HG03565 (cell line): ENCODE results near the gene MPRIP.

Experiments used
- ATAC-seq: cut with Tn5 transposase; IDR thresholded peaks from one replicate; pipeline ENCODE4 v1.9.1; 2021; ENCODE audit warnings: mild to moderate bottlenecking, moderate library complexity; ENCODE audit not compliant: unreplicated experiment

Gene MPRIP

DNA sequence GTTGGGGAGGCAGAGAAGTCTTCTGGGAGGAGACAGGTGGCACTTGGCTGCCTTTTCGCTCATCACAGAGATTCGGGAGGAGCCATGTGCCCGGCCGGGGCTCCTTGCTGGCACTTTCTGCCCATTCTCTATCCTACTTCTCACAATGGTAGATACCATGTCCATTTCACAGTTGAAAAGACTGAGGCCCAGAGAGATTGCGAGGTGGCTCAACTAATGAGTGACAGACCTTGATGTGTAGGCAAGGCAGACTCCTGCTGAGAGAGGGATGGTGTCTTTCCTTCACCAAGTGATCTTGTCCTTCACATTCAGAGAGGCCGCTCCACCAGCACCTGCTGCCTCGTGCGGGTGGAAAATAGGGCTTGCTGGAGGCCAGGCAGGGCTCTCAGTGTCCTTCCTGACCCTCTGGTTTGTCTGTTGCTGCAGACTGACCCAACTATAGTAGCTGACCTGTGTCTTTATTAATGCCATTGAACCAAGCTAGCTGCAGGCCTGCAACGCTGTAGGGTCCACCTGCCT lies 42.1 kb downstream of the MPRIP start:
- no peak for ATAC-seq

DNA sequence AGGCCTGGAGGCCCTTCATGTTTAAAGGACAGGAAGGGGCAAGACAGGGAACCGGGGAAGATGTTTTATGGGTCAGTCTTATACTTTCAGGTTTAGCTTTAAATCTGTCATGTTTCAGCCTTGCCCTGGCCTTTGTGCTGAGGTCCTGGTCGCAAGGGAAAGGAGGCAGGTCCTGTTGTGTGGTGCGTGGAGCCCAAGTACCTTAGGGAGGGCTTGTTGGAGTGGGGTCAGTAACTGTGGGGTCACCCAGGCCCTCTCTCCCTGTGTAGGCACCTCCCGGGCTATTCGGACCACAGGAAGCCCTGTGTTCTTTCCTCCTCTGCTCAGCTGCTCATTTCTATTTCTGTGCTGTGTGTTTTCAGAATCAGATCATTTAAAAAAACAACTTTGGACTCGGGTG lies 42.7 kb downstream of the MPRIP start:
- ATAC-seq: no peak

DNA sequence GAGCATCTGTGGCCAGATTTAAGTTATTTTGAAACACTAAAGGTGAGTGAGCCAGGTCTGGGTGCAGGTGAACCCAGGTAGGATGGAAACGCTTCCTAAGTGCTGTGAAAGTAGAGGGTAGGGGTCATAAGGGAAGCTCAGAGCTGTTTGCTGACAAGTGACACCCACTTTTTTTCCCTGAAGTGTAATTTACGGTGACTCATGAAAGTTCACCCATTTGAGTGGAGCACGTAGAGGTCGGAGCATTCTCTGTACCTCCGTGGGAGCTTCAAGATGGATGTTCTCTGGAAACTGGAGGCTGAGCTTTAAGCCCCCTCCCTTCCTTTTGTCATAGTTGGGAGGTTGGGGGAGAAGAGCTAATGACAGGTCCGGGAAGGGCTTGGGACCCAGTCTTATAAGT lies 44.3 kb downstream of the MPRIP start:
- no peak for ATAC-seq

DNA sequence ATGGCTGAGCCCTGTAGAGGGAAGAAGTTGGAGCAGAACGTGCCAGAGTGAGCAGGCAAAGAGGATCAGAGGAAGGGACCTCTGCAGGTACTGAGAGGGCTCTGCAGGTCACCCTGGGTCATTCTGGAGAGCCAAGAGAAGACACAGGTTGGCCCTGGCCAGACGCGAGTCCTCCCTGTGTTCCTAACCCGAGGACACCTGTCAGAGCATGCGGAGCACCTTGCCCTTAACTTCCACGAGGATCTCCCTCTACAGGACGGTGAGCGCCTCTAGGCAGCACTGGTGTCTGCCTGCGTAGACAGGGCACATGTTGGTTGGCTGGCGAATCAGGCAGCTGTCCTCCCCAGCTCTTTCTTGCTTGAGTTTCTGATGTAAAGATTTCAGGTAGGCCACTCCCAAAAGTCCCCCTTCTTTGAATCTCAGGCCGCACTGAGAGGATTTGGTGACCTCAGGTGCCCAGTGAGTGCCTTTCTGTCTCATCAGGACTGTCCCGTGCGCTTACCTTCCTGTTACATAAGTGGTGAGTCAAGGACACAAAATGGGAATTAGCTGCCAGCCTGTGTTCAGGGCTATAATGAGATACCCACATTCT lies 45.3 kb downstream of the MPRIP start:
- ATAC-seq: no peak

DNA sequence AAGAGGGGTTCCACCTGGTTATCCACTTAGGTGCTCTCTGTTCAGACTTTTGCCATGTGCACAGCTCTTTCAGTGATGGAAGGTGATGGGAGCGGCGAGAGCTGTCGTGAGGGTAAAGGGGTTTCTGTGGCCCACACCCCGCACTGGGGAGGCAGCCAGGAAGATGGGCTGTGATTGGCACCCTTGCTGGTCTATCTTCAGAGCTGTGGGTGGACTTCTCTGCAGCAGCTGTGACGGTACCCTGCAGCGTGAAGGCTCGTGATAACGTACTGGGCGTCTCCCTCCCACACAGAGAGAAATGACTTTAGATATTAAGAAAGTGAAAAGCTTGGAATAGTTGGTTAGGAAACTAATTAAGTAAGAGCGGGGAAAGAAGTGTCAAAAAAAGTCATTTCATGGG lies 45.8 kb downstream of the MPRIP start:
- ATAC-seq: no peak

DNA sequence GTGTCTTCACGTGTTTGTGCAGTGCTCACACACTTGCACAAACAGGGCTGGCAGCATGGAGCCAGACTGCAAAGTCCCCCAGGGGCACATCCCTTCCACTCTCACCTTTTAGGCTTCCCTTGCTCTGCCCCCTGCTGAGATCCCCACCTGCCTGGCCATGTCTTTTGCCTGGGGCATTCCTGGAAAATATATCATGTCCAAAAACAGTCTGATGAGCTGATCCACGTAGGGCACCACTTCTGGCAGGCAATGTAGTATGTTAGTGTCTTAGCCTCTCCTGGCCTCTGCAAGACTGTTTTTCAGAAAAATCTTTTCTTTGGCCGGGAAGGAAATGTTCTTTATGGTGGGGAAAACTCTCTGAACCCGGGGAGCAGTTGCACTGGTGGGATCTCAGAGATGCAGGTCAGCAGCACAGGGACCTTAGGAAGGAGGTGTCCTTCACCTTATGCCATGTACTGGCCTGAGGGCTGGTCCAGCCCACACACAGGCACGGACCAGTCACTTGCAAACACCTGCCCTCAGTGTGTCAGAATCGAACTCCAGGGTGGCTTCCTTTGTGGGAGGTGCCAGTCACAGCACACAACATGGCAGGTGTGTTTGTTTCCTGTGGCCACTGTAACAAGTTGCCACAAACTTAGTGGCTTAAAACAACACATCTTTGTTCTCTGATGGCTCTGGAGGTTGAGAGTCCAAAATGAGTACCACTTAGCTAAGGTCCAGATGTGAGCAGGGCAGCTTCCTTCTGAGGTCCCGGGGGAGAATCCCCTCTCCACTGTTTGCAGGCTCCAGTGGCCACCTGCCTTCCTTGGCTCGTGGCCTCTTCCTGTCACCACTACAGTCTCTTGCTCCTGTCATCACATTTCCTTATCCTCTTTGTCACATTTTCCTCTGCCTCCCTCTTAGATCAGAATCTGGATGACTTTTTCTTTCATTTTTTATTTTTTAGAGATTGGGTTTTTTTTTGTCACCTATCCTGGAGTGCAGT lies 46.6 kb downstream of the MPRIP start:
- no peak for ATAC-seq

DNA sequence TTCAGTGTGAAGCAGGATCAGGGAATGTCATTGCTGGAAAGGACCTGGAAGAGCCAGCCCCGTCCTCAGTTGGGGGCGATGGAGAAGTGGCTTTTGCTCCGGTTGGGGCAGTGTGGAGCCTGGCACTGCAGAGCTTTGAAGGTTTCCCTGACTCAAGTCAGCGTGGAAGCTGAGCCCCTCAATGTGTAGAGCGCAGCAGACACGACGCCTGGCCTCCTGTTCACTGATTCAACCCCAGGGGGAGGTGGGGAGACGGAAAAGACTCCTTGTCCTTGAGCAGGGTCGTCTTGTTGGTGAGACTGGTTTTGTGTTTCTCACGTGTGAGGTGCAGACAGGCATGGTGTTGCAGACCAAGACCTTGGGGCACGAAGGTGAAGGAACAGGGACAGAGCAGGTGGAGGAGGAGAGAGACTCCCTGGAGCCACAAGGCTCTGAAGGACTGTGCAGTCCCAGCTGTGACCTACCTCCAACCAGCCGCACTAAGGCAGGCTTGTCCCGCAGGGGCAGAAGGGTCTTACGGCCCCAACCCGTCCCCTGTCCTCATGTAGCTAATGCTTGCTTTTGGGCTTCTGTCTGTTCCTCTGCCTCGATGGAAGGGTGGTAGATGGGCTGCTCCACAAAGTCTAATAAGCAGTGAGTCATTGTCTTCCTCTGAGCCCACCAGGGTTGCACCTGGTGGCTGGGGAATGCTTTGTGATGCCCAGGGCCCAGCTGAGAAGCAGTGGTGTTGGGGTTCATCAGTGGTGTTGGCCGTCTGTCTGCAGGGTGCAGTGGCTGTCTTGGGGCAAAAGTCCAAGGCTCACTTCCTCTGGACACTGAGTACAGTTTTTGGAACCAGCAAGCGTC lies 47.8 kb downstream of the MPRIP start:
- no peak for ATAC-seq

DNA sequence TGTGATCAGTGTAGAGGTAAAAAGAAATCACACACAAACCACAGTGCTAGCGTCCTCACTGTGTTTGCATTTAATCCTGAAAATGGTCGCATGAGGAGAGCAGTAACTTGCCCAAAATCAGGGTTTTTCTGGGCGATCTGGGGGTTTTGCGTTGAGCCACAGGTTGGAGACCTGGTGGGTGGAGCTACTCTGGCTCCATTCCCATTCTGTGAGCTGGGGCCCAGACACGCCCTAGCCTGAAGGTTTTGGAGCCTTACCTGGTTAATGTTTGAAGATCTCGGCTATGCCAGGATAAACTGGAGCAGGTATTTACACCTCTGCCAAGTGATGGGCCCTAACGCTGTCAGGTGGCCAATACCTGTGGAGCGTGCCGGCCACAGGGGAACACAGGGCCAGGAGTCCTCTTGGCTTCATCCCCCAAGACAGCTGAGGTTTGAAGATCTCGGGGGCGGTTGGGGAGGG lies 48.4 kb downstream of the MPRIP start:
- ATAC-seq: no peak

DNA sequence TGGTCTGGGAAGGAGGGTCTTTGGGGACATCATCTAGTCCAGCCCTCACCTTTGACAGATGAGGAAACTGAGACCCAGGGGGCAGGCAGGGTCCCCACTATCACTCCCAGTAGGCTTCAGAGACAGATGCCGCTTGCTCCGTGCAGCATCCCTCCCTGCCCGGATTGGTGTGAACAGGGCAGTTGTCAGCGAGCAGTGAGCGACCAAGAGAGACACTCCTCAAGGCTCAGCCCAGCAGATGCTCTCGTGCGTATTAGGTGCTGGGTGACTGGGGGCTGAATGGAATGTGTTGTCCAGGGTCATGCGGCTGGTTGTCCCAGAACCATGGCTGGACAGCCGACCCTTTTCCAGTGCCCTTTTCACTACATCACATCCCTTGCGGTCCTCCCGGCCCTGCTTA lies 49.0 kb downstream of the MPRIP start:
- no peak for ATAC-seq

DNA sequence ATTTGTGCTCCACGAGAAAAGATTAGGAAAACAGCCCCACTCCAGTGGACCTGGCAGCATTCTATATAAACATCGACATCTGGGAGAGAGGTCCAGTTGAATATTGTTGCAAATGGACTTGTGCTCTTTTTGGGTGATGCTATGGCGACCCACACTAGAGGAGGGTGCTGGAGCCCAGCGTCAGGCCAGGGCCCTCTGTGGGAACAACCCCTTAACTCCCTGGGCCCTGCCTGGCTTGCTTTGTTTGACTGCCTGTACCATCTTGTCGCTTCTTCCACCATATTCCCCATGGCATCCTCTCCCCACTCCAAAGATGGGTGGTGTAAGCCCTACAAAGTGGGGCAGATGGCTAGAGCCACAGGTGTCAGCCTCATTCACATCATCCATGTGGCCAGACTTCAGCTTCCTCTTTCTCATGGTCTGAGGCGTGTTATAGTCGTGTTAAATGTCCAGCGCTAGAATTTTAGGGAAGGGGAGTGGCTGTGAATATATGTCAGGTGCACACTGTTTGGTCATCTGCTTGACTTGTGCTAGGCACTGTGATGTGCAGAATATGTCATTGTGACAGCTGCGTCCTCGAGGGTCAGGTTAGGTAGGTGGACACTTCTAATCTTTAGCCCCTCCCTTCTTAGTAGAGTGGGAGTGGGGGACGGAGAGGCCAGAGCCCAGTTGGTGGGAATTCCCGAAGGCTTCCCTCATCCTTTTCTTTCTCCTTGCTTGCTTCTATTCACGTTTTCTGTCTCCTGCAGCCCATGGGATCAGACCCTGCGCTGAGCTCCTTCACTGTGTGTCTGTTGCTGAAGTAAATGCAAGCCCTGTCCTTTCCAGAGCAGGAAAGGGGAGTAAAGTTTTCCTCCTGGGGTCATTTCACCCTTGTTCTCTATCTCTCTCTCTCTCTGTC lies 49.8 kb downstream of the MPRIP start:
- ATAC-seq: no peak

DNA sequence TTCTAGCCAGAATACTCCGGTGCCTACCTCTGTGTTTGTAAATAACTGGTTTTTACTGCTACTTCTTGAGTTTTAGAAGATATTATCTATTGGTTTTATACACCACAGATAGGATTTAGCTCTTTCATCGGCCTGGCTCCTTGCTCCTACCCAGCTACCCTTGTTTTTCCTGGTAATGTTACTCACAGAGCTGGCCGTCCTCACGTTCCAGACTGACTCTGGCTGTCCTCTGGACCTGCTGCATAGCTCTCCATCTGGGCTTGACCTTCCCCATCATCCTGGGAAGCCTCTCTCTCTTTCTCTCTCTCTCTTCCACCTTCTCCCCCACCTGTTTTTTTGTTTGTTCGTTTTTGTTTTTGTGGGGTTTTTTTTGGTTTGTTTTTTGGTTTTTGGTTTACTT lies 51.5 kb downstream of the MPRIP start:
- no peak for ATAC-seq

DNA sequence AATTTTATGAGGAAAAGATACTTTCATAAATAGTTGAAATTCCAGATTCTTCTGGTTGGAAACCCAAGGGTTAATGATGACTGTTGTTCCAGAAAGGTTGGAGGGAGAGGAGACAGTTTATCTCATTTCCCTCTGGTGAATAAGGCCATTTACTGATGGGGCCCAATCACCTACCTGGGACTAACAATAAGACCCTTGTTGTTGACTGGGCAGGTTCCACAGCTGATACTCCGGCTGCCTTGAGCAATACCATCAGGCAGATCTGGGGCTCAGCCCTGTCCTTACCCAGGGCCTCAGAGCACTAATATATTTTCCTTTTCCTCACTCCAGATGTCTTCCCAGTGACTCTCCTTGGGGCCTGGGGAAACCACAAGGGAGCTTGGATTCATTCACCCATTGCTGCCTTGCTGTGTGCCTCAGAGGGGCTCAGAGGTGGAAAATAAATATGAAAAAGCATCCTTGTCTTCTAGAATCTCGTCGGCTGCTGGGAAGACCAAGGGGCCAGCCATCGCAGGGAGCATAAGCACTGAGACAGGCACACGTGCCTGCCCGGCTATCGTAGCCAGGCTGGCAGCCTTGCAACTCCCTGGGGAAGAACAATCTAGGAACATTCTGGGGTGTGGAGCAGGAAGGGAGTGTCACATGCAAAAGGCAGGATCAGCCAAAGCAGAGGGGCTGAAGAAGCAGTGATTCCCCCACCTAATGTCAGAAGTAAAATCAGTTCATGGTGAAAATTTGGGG lies 54.4 kb downstream of the MPRIP start:
- ATAC-seq: no peak

DNA sequence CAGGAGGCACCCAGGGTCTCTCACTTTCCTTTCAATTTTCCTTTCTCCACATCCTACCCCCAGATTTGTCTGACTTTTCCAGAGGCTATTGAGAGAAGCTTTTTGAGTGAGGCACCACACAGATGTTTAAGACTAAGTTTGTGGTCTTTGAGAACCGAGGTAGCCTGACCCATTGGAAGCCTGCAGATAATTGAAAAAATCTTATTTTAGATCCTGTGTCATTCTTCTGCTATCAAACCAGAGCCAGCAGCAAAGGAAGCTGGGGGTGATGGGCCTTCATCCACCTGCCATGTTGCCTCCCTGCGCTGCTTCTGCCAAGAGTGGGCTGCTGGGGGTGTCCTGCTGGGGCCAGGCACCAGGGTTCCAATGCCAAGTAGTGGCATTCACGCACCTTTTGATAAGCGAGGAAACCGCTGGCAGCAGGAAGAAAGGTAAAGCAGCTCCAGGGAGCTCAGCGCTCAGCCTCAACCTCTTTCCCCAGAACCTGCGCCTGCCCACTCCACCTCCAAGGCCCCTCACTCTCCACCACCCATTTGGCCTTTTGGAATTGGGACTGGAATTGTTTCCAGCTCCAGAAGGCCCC lies 55.6 kb downstream of the MPRIP start:
- no peak for ATAC-seq

DNA sequence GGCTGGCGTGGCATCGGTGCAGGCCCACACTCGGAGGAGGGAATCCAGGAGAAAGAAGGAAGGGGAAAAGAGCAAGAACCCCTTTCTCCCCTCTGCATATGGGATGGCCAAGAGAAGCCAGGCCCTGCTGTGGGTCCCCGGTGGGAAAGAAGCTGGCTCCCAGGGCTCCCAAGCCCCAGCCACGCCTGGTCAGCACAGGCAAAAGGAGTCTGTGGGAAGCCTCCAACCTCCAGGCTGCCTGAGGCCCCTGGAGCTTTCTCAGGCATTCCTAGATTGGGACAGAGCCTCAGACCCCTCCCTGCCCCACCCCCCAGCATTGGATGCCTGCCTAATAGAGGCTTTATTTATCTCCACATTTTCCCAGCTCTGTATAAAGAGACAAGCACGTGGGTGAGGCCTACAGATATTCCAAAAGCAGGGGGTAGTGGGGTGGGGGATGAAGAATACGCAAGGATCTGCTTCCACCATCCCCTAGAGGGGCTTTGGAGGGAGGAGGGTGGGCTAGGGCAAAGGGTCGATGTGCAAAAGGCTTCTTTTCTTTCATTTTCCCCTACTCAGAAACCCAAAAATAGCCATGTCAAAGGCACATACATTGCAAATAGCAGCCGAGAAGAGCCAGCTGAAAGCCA lies 56.4 kb downstream of the MPRIP start:
- ATAC-seq: no peak

DNA sequence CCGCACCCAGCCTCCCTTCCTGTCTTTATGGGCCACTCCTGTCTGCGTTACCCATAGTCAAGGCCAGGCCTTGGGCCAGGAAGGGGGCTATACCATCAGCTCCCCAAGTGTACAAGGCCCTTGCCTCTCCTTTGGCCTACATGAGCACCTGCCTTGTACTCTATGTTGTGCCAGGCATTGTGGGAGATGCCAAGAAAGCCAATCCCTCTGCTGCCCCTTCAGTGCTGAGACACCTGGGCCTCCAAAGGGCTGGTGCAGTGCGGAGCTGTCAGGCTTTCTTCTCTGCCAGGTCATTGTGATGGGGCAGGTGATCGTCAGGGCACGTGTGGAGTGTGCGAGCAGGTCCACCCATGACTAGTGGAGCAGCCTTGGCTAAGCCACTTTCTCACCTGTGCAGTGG lies 59.9 kb downstream of the MPRIP start:
- no peak for ATAC-seq

DNA sequence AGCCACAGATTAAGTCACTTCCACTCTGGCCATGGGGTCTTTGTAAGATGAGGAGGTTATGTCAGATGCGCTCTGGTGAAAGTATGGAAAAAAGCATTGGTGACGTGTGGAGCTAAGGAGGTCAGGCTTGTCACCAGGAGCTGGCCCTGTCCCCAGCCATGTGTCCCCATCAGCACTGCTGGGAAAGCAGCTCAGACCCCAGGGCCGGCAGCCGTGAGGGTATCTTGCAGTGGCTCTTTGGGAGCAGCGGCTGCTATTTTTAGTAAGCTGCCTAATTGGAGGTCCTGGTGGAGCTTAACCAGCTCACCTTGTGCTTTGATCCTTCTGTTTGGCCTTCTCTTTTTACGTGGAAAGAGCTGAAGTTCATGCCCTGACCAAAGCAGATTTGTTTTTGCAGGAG lies 60.9 kb downstream of the MPRIP start:
- no peak for ATAC-seq

DNA sequence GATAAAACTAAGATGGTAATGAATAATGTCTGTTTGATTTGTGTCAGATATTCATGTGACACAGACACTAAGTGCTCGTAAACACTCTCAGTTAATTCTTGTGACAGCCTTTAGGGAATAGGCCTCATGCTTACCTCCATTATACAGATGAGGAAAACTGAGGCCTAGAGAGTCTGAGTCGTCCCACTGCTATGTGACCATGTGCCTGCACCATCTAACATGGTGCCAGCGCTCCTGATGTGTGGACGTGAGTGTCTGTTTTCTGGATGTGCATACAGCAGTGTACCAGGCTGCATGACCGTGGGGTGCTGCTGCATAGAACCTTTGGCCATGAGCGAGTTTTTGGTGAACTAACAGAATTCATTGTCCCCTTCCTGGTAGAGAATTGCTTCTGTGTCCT lies 61.8 kb downstream of the MPRIP start:
- no peak for ATAC-seq

DNA sequence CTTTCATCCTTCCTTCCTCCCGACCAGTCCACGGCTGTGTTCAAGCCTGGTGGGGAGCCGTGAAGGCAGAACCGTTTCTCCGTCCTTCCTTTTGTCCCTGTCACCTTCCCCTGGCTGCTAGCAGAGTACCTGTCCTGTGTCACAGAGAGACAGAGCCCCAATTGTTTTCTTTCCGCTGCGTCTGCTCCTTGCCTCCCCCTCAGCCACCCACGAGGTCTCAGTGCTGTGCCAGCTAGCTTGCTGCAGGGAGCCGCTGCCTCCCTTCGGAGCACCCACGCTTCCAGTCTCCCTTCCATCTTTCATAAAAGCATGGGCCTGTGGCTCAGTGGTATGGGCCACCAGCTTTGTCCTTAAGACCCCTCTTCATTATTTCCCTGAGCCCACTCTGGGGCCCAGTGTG lies 62.2 kb downstream of the MPRIP start:
- no peak for ATAC-seq

DNA sequence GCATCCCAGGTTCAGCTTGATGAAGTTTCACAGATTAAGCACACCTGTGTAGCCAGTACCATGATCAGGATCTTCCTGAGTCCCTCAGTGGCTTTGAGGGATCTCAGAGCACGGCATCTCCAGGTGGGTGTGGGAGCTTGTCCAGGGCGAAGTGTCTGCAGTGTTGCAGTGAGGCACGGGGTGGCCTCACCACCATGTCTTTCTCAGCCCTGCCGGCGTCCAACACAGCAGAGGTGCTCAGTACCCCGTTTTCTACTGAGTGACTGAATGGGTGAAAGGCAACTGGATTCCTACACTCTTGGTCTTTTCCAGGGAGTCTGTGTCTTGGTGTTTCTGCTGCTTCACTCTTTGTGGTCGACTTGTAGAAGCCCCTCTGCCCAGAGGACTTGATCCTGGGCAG lies 63.7 kb downstream of the MPRIP start:
- no peak for ATAC-seq
